ENCODE results near the gene AIG1.
"Not testable (repeated sequence)": the region's sequence is repeated elsewhere in the genome, so short reads cannot be mapped to it uniquely, and the experiment has no call there.

AIG1 gene

DNA sequence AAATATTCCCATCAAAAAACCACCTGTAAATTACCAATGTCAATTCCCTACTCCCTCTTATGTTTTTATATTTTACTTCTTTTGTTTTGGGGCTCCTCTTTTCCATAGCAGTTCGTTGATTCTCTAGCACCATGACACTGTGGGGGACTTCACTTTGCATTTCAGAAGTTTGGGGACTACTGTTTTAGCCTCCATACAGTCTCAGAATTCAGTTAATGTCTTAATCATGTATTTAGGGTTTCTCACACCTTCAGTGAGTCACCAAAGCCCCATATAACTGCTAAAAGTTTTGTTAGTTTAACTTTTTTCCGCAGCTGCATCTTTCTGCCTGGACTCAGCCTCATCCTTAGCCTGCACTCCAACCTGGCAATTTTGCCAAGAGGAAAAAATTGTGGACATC lies 20.7 kb upstream of the AIG1 start:
- no peak overlapping the region for H3K4me3 ChIP-seq (replicated peaks; ENCODE audit: low read depth, low read length)
- TF ChIP-seq, protein P1, sequence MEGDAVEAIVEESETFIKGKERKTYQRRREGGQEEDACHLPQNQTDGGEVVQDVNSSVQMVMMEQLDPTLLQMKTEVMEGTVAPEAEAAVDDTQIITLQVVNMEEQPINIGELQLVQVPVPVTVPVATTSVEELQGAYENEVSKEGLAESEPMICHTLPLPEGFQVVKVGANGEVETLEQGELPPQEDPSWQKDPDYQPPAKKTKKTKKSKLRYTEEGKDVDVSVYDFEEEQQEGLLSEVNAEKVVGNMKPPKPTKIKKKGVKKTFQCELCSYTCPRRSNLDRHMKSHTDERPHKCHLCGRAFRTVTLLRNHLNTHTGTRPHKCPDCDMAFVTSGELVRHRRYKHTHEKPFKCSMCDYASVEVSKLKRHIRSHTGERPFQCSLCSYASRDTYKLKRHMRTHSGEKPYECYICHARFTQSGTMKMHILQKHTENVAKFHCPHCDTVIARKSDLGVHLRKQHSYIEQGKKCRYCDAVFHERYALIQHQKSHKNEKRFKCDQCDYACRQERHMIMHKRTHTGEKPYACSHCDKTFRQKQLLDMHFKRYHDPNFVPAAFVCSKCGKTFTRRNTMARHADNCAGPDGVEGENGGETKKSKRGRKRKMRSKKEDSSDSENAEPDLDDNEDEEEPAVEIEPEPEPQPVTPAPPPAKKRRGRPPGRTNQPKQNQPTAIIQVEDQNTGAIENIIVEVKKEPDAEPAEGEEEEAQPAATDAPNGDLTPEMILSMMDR (IDR thresholded peaks at IDR 0.05; ENCODE audit: low read length, missing control alignments): no peak
- DNase-seq (ENCODE audit: low read depth): no peak

DNA sequence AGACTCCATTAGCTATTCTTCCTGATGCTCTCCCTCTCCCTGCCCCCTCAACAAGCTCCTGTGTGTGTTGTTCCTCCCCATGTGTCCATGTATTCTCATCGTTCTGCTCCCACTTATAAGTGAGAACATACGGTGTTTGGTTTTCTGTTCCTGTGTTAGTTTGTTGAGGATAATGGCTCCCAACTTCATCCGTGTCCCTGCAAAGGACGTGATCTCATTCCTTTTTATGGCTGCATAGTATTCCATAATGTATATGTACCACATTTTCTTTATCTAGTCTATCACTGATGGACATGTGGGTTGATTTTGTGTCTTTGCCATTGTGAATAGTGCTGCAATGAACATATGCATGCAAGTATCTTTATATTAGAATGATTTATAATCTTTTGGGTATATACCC lies 16.3 kb upstream of the AIG1 start:
- DNase-seq (ENCODE audit: low read depth); H3K4me3 ChIP-seq (replicated peaks; ENCODE audit: low read depth, low read length): not testable (repeated sequence)

GRCh38 chr6:143049611-143050010 lies 11.1 kb upstream of the AIG1 start:
- DNase-seq (ENCODE audit: low read depth): no peak
- TF ChIP-seq, protein P1 (IDR thresholded peaks at IDR 0.05; ENCODE audit: low read length, missing control alignments): no peak
- H3K4me3 ChIP-seq (replicated peaks; ENCODE audit: low read depth, low read length): no peak overlapping the region

DNA sequence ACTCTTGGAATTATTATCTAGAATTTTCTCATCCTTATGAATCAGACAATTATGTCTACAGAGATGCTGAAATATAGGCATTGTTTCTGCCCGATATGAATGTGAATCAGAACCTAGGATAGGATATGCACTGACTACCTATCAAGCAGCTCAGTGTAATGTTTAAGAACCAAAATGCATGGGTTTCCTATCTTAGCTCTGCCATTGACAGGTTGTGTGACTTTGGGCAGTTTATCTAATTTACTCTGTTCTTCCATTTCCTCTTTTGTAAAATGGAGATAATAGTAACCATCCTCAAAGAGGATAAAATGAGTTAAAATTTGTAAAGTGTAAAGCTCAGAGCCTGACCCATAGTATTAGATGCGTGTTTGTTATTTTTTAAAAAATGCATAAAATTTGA lies 10.2 kb upstream of the AIG1 start:
- TF ChIP-seq, protein P1 (IDR thresholded peaks at IDR 0.05; ENCODE audit: low read length, missing control alignments): no peak
- no peak for DNase-seq (ENCODE audit: low read depth)
- H3K4me3 ChIP-seq (replicated peaks; ENCODE audit: low read depth, low read length): no peak overlapping the region

DNA sequence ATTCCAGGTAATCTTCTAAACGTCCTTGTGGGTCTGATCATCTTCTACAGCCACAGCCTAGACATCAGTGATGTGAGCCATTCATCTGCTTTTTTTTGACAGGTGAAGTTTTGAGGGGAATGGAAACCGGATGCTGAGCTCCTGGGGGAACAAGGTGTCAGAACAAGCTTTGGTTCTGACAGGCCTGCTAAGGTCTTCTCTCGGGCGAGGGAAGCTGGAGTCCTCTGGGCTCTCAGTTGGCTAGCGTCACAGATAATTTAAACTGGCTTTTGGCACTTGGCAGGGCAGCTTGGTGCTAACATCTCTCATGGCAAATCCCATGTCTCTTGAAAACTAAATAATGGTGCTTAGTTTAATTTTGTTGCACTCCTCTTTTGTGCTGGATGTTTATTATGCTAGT lies 8.4 kb upstream of the AIG1 start:
- H3K4me3 ChIP-seq (replicated peaks; ENCODE audit: low read depth, low read length): no peak overlapping the region
- TF ChIP-seq, protein P1 (IDR thresholded peaks at IDR 0.05; ENCODE audit: low read length, missing control alignments): no peak

GRCh38 chr6:143053856-143054255 lies 6.8 kb upstream of the AIG1 start:
- DNase-seq (ENCODE audit: low read depth): no peak
- no peak overlapping the region for H3K4me3 ChIP-seq (replicated peaks; ENCODE audit: low read depth, low read length)
- TF ChIP-seq, protein P1 (IDR thresholded peaks at IDR 0.05; ENCODE audit: low read length, missing control alignments): no peak

More for the DNA sequence above, 8.4 kb upstream of the AIG1 start:
- DNase-seq (ENCODE audit: low read depth): no peak

DNA sequence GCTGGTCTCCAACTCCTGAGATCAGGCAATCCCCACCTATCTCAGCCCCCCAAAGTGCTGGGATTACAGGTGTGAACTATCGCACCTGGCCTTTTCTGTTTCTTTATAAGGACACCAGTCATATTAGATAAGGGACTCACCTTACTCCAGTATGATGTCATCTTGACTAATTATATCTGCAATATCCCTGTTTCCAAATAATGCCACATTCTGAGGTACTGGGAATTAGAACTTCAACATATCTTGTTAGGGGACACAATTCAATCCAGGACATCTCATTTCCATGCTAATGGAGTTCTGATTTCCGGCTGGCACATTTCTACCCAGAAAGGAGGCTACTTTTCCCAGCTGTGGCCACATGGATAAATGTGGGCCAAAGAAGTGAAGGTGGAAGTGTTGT lies 6.4 kb upstream of the AIG1 start:
- H3K4me3 ChIP-seq (replicated peaks; ENCODE audit: low read depth, low read length): no peak overlapping the region
- TF ChIP-seq, protein P1 (IDR thresholded peaks at IDR 0.05; ENCODE audit: low read length, missing control alignments): no peak
- DNase-seq (ENCODE audit: low read depth): no peak

GRCh38 chr6:143055213-143055612 lies 5.5 kb upstream of the AIG1 start:
- no peak for DNase-seq (ENCODE audit: low read depth)
- TF ChIP-seq, protein P1 (IDR thresholded peaks at IDR 0.05; ENCODE audit: low read length, missing control alignments): no peak
- H3K4me3 ChIP-seq (replicated peaks; ENCODE audit: low read depth, low read length): no peak overlapping the region
